Endodermal cell (in vitro differentiated cells): ENCODE measurements around the gene EIPR1. TPM values are rescaled to one million over a fixed set of nuclear protein-coding genes. Genes with fewer than 3 reads are reported as not detected.

Source experiments
- DNase-seq: peaks from one replicate; pipeline ENCODE4 v3.0.0-alpha.2; 2017
- H3K27ac ChIP-seq: 2 replicates; pipeline ENCODE4 v1.5.1; 2013; ENCODE audit warnings: mild to moderate bottlenecking, low read depth, low read length, moderate library complexity
- H3K27me3 ChIP-seq: 2 replicates; pipeline ENCODE4 v1.6.1; 2013; ENCODE audit warnings: mild to moderate bottlenecking, low read length, moderate library complexity; ENCODE audit not compliant: insufficient read depth, control insufficient read depth, poor library complexity, severe bottlenecking
- H3K36me3 ChIP-seq: 2 replicates; pipeline ENCODE4 v1.7.0; 2013; ENCODE audit warnings: mild to moderate bottlenecking, low read length, moderate library complexity; ENCODE audit not compliant: control insufficient read depth, insufficient read depth
- H3K4me1 ChIP-seq: one replicate; pipeline ENCODE4 v1.7.0; 2013; ENCODE audit warnings: low read length; ENCODE audit not compliant: control insufficient read depth, insufficient read depth
- H3K4me3 ChIP-seq: 2 replicates; pipeline ENCODE4 v1.5.1; 2013; ENCODE audit warnings: mild to moderate bottlenecking, low read length, moderate library complexity
- H3K9ac ChIP-seq: 2 replicates; pipeline ENCODE4 v1.6.1; 2013; ENCODE audit warnings: mild to moderate bottlenecking, low read length, moderate library complexity; ENCODE audit not compliant: poor library complexity, severe bottlenecking; ENCODE audit errors: extremely low read depth
- H3K9me3 ChIP-seq: 2 replicates; pipeline ENCODE4 v1.6.1; 2013; ENCODE audit warnings: mild to moderate bottlenecking, low read length, moderate library complexity; ENCODE audit not compliant: control insufficient read depth
- H3K27ac Mint-ChIP-seq: 2 replicates; pipeline ENCODE4 v1.8.0; 2020; ENCODE audit warnings: mixed read lengths
- H3K27me3 Mint-ChIP-seq: 2 replicates; pipeline ENCODE4 v1.8.0; 2021; ENCODE audit warnings: mild to moderate bottlenecking, mixed read lengths; ENCODE audit not compliant: insufficient read depth
- H3K36me3 Mint-ChIP-seq: 2 replicates; pipeline ENCODE4 v1.8.0; 2020; ENCODE audit warnings: low read depth, mixed read lengths
- H3K4me1 Mint-ChIP-seq: 2 replicates; pipeline ENCODE4 v1.8.0; 2020; ENCODE audit warnings: mixed read lengths
- H3K4me3 Mint-ChIP-seq: 2 replicates; pipeline ENCODE4 v1.8.0; 2020; ENCODE audit warnings: mild to moderate bottlenecking, moderate library complexity, mixed read lengths
- H3K9me3 Mint-ChIP-seq: 2 replicates; pipeline ENCODE4 v1.8.0; 2020; ENCODE audit warnings: mild to moderate bottlenecking, mixed read lengths
- CTCF ChIP-seq: fragments of 200-600 bp; sonication (generic); conservative IDR thresholded peaks from 2 replicates; pipeline ENCODE4 v1.5.0; 2021; ENCODE audit warnings: antibody characterized with exemption, mild to moderate bottlenecking
- whole genome bisulfite sequencing, 2 experiments: methylation state at CpG; one replicate each; pipeline versions ENCODE4 v1.1.5 to v1.1.7; 2013; ENCODE audit warnings: missing lambda C conversion rate in 2 of 2, mixed read lengths in 1 of 2; ENCODE audit not compliant: insufficient coverage in 1 of 2, insufficient read length in 1 of 2; 5-methylcytosine and 5-hydroxymethylcytosine counted together
- total RNA-seq, 2 donors: library from RNA; stranded (reverse); fragmentation: NEBNext Ultra II Directional in 1 of 2; extraction: Animal tissue kit (Norgen Biotek cat#: 25700) in 1 of 2; gene quantifications; 2 replicates in 1 of 2; 3 replicates in 1 of 2; pipeline ENCODE4 v1.2.1, GENCODE V29; 2021

The EIPR1 gene
- total RNA-seq, 2 donors from 2014 or later = 30.1 to 36.8 TPM

- WGBS, 2 experiments = 93 to 95% methylated on average over 27 to 31 of the region's 31 CpGs
- no peak overlapping the region for H3K4me3 Mint-ChIP-seq
These were observed 10.8 kb upstream of the EIPR1 start for GRCh38 chr2:3388412-3388738.

GRCh38 chr2:3387644-3388411 lies 10.2 kb upstream of the EIPR1 start:
- no peak for TF ChIP-seq CTCF
- H3K27ac Mint-ChIP-seq = no peak overlapping the region
- no peaks in the 10 kb centered on the region for H3K9me3 Mint-ChIP-seq
- H3K4me3 Mint-ChIP-seq = no peak overlapping the region
- WGBS, 2 experiments = 96 to 97% methylated on average over 56 to 89 of the region's 89 CpGs
- Histone ChIP-seq H3K4me1 (no peaks in the 10 kb centered on the region), H3K9ac (no peak overlapping the region), H3K27me3 (no peaks in the 10 kb centered on the region), H3K9me3 (no peaks in the 10 kb centered on the region), H3K27ac (no peak overlapping the region), H3K4me3 (no peak overlapping the region), H3K36me3 (peaks cover 34% of the 10 kb centered on the region)
- H3K36me3 Mint-ChIP-seq = peaks cover 42% of the 10 kb centered on the region
- H3K27me3 Mint-ChIP-seq = no peaks in the 10 kb centered on the region
- H3K4me1 Mint-ChIP-seq = no peaks in the 10 kb centered on the region
- DNase-seq = no peak

More at GRCh38 chr2:3388412-3388738, 10.8 kb upstream of the EIPR1 start:
- Histone ChIP-seq H3K36me3 (peaks cover 34% of the 10 kb centered on the region), H3K27me3 (no peaks in the 10 kb centered on the region), H3K27ac (no peak overlapping the region), H3K4me3 (no peak overlapping the region), H3K4me1 (no peaks in the 10 kb centered on the region), H3K9me3 (no peaks in the 10 kb centered on the region), H3K9ac (no peak overlapping the region)
- no peaks in the 10 kb centered on the region for H3K4me1 Mint-ChIP-seq
- H3K27me3 Mint-ChIP-seq = no peaks in the 10 kb centered on the region
- no peak for TF ChIP-seq CTCF
- H3K36me3 Mint-ChIP-seq = peaks cover 43% of the 10 kb centered on the region
- no peak overlapping the region for H3K27ac Mint-ChIP-seq
- no peaks in the 10 kb centered on the region for H3K9me3 Mint-ChIP-seq
- DNase-seq = no peak

- no peak for TF ChIP-seq CTCF
- Mint-ChIP-seq H3K27me3 (no peaks in the 10 kb centered on the region), H3K4me3 (no peak overlapping the region), H3K4me1 (no peaks in the 10 kb centered on the region), H3K36me3 (peaks cover 41% of the 10 kb centered on the region), H3K9me3 (no peaks in the 10 kb centered on the region), H3K27ac (no peak overlapping the region)
- H3K4me3 ChIP-seq = no peak overlapping the region
- H3K36me3 ChIP-seq = peaks cover 40% of the 10 kb centered on the region
- H3K27ac ChIP-seq = no peak overlapping the region
- no peak for DNase-seq
- H3K9ac ChIP-seq = no peak overlapping the region
- H3K9me3 ChIP-seq = no peaks in the 10 kb centered on the region
- no peaks in the 10 kb centered on the region for H3K4me1 ChIP-seq
- 94 to 97% methylated on average over 4 to 5 of the region's 5 CpGs for WGBS, 2 experiments
- H3K27me3 ChIP-seq = no peaks in the 10 kb centered on the region
These were observed 9.4 kb upstream of the EIPR1 start for GRCh38 chr2:3387011-3387410.
